Prostate gland (tissue), 2 donors: ENCODE results near the gene TOM1. TPM values are rescaled to one million over a fixed set of nuclear protein-coding genes. Genes with fewer than 3 reads are reported as not detected.

Experiments used
- DNase-seq: peaks from one replicate; pipeline ENCODE4 v3.0.0-alpha.2; 2019; ENCODE audit warnings: low spot score
- H3K27ac ChIP-seq, 2 donors: fragments of 200-600 bp; sonication (generic); 2 replicates each; pipeline ENCODE4 v1.5.1; 2017 to 2019
- H3K27me3 ChIP-seq: fragments of 200-600 bp; sonication (generic); replicated peaks from 2 replicates; pipeline ENCODE4 v1.5.1; 2019; ENCODE audit not compliant: insufficient read depth
- H3K36me3 ChIP-seq, 2 donors: fragments of 200-600 bp; sonication (generic); 1 replicate in 1 of 2; 2 replicates in 1 of 2; pipeline versions ENCODE4 v1.5.1 to v1.8.1; 2017 to 2019
- H3K4me1 ChIP-seq: fragments of 200-600 bp; sonication (generic); replicated peaks from 2 replicates; pipeline ENCODE4 v1.5.1; 2019
- H3K4me3 ChIP-seq, 2 donors: fragments of 200-600 bp; sonication (generic); 2 replicates each; pipeline ENCODE4 v1.5.1; 2017 to 2019
- H3K9me3 ChIP-seq: fragments of 200-600 bp; sonication (generic); 2 replicates; pipeline ENCODE4 v1.5.1; 2017
- CTCF ChIP-seq, 4 experiments: fragments of 200-600 bp in 2 of 4; fragments of 450-650 bp in 2 of 4; sonication (generic) in 2 of 4; IDR thresholded peaks; 1 replicate in 3 of 4; 2 replicates in 1 of 4; pipeline ENCODE4 v1.5.1; 2016 to 2019; ENCODE audit warnings: antibody characterized with exemption in 4 of 4, mild to moderate bottlenecking in 2 of 4, moderate library complexity in 2 of 4
- POLR2A ChIP-seq: fragments of 450-650 bp; IDR thresholded peaks from one replicate; pipeline ENCODE4 v1.6.1; 2016; ENCODE audit warnings: antibody characterized with exemption, mild to moderate bottlenecking
- POLR2AphosphoS5 ChIP-seq: sonication (generic); formaldehyde crosslinking; IDR thresholded peaks from one replicate; pipeline ENCODE4 v1.6.1; 2017; ENCODE audit warnings: antibody characterized with exemption
- whole genome bisulfite sequencing: methylation state at CpG from one replicate; pipeline ENCODE4 v1.1.5; 2018; 5-methylcytosine and 5-hydroxymethylcytosine counted together
- intact Hi-C: fragments of 100-400 bp; cut with DNase I; formaldehyde crosslinking; loops from one replicate; pipeline ENCODE4 v1.14.2; 2022
- total RNA-seq, 2 donors: library from RNA; depleted of rRNA; stranded (reverse); fragments of >200 nt; gene quantifications; one replicate each; pipeline ENCODE4 v1.1.0, GENCODE V29; 2016

TOM1 gene
- total RNA-seq, 2 donors from 2014 or later = 65.6 to 68.6 TPM

- H3K27me3 ChIP-seq = no peaks in the 10 kb centered on the region
- DNase-seq = no peak
- no peak overlapping the region for H3K4me3 ChIP-seq
- peaks cover 9% of the 10 kb centered on the region for H3K4me1 ChIP-seq
- H3K27ac ChIP-seq = no peak overlapping the region
- TF ChIP-seq CTCF (IDR thresholded peaks at IDR 0.05) = no peak
- peak; percentile 5 for TF ChIP-seq POLR2AphosphoS5
- TF ChIP-seq POLR2A = no peak
- WGBS = 66% methylated on average over 18 of the region's 18 CpGs
- no peaks in the 10 kb centered on the region for H3K9me3 ChIP-seq
- intact Hi-C loops = no loop called here
- no peaks in the 10 kb centered on the region for H3K36me3 ChIP-seq
These were observed 11.2 kb downstream of the TOM1 start for GRCh38 chr22:35310556-35311550.

GRCh38 chr22:35311551-35311999 is 11.9 kb downstream of the TOM1 start:
- 93% methylated on average over 8 of the region's 8 CpGs for WGBS
- no peaks in the 10 kb centered on the region for H3K9me3 ChIP-seq
- peaks cover 14% of the 10 kb centered on the region for H3K4me1 ChIP-seq
- TF ChIP-seq POLR2A = no peak
- no peak for TF ChIP-seq POLR2AphosphoS5
- TF ChIP-seq CTCF (IDR thresholded peaks at IDR 0.05) = no peak
- DNase-seq = no peak
- H3K27me3 ChIP-seq = no peaks in the 10 kb centered on the region
- H3K27ac ChIP-seq = no peak overlapping the region
- intact Hi-C loops = no loop called here
- no peak overlapping the region for H3K4me3 ChIP-seq
- H3K36me3 ChIP-seq = no peaks in the 10 kb centered on the region

- 84% methylated on average over 13 of the region's 13 CpGs for WGBS
- peaks cover 17% of the 10 kb centered on the region for H3K4me1 ChIP-seq
- DNase-seq = no peak
- TF ChIP-seq POLR2A (no peak), CTCF (IDR thresholded peaks at IDR 0.05) (no peak), POLR2AphosphoS5 (no peak)
- no peak overlapping the region for H3K4me3 ChIP-seq
- no peaks in the 10 kb centered on the region for H3K36me3 ChIP-seq
- intact Hi-C loops = no loop called here
- H3K27me3 ChIP-seq = no peaks in the 10 kb centered on the region
- H3K27ac ChIP-seq = no peak overlapping the region
- no peaks in the 10 kb centered on the region for H3K9me3 ChIP-seq
These were observed 12.7 kb downstream of the TOM1 start for GRCh38 chr22:35312198-35313059.

GRCh38 chr22:35313311-35314121 is 13.8 kb downstream of the TOM1 start:
- WGBS = 52% methylated on average over 14 of the region's 14 CpGs
- TF ChIP-seq POLR2AphosphoS5 = no peak
- no peak for TF ChIP-seq CTCF (IDR thresholded peaks at IDR 0.05)
- TF ChIP-seq POLR2A = no peak
- H3K9me3 ChIP-seq = no peaks in the 10 kb centered on the region
- H3K27me3 ChIP-seq = no peaks in the 10 kb centered on the region
- intact Hi-C loops = no loop called here
- DNase-seq = no peak
- no peak overlapping the region for H3K4me3 ChIP-seq
- no peak overlapping the region for H3K27ac ChIP-seq
- H3K36me3 ChIP-seq = no peaks in the 10 kb centered on the region
- peaks cover 17% of the 10 kb centered on the region for H3K4me1 ChIP-seq
